ENCODE measurements around the gene NCAM2. TPM values are rescaled to one million over a fixed set of nuclear protein-coding genes. Genes with fewer than 3 reads are reported as not detected.

NCAM2 gene
- total and polyA plus RNA-seq, 11 donors: 0.19 to 4.3 (median 2.9) TPM

DNA sequence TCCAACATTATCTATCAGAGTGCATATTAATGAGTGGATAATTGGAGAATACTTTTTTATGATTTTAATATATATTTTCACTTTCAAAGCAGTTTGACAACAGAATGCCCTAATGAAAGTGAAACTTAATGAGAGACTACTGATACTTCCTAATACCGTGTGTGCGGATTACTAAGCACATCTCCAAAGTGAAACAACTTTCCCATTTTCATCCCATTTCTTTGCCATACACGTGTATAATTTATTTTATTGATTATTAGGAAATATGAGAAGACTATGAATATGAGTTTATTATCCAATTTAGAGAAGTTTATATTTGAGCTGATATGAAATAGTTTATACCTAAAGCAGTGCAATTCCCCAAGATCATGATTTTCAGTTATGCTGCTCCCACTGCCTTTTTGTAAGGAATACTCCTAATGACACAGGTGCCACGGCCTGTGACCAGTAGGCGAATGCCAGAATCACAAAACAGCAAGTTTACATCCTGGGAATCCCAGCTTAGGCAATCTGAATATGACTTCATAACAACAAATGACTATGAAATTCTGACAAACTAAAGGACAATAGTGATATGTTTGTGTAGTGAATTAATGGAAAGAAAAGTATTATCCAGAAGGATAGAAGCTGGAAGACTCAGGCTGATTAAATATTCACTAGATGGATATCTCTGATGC is 202.9 kb downstream of the NCAM2 start:
- peak overlapping the region in 10 of 12 donors; percentile 2 to 50 (median 36) for H3K4me3 ChIP-seq
- ATAC-seq (peak in 3 of 4 donors; percentile 29 to 74 (median 73)), DNase-seq (no peak)
- H3K36me3 ChIP-seq: no peaks in the 10 kb centered on the region
- intact Hi-C loops (cut with DNase I): no loop called here
- peaks cover 0 to 22% (median 0%) of the 10 kb centered on the region in 12 donors for H3K4me1 ChIP-seq
- TF ChIP-seq POLR2A (IDR thresholded peaks at IDR 0.05): no peak
- TF ChIP-seq, protein P1, sequence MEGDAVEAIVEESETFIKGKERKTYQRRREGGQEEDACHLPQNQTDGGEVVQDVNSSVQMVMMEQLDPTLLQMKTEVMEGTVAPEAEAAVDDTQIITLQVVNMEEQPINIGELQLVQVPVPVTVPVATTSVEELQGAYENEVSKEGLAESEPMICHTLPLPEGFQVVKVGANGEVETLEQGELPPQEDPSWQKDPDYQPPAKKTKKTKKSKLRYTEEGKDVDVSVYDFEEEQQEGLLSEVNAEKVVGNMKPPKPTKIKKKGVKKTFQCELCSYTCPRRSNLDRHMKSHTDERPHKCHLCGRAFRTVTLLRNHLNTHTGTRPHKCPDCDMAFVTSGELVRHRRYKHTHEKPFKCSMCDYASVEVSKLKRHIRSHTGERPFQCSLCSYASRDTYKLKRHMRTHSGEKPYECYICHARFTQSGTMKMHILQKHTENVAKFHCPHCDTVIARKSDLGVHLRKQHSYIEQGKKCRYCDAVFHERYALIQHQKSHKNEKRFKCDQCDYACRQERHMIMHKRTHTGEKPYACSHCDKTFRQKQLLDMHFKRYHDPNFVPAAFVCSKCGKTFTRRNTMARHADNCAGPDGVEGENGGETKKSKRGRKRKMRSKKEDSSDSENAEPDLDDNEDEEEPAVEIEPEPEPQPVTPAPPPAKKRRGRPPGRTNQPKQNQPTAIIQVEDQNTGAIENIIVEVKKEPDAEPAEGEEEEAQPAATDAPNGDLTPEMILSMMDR (IDR thresholded peaks at IDR 0.05): no peak
- H3K27ac ChIP-seq: peak overlapping the region in 10 of 12 donors; percentile 12 to 88 (median 66)
- no peaks in the 10 kb centered on the region for H3K27me3 ChIP-seq
- 35 to 56% (median 42%) methylated on average over 5 of the region's 5 CpGs for WGBS, 4 donors
- H3K9me3 ChIP-seq: no peaks in the 10 kb centered on the region

- Histone ChIP-seq H3K4me1 (peaks cover 0 to 22% (median 0%) of the 10 kb centered on the region in 12 donors), H3K27me3 (no peaks in the 10 kb centered on the region), H3K4me3 (no peak overlapping the region), H3K27ac (no peak overlapping the region), H3K9me3 (no peaks in the 10 kb centered on the region), H3K36me3 (no peaks in the 10 kb centered on the region)
- ATAC-seq: no peak
- TF ChIP-seq, protein P1 (IDR thresholded peaks at IDR 0.05): no peak
- no peak for TF ChIP-seq POLR2A (IDR thresholded peaks at IDR 0.05)
- intact Hi-C loops (cut with DNase I): no loop called here
- 88 to 100% (median 94%) methylated on average over 1 of the region's 1 CpG for WGBS, 4 donors
- DNase-seq: no peak
Observed at GRCh38 chr21:21203822-21204339, 205.7 kb downstream of the NCAM2 start.

DNA sequence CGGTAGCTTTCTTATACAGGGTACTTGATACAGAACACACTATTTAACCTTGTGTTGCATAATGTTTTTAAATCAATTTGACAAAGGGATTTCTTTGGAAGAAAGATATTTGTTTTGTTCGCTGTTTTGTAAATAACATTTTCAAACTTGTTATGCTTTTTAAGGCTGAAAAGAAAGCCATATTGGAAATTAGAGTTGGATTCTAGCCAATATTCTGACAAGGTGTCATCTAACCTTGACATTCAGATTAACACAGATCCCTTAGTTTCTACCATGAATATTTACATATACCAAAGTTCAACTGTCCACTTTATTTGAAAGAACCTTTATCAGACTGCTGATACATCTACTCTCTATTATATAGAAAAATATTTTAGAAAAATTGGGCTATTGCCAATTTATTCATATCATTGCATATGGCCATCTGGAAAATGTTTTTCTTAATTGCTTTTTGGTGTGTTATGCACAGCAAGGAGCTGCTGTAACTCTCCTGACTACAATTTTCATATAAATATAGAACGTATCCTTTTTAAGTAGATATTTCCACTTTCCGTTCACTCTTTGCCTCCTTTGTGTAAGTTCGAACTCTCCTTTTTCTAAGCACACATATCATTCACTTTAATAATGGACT is 206.3 kb downstream of the NCAM2 start:
- TF ChIP-seq, protein P1 (IDR thresholded peaks at IDR 0.05): no peak
- TF ChIP-seq POLR2A (IDR thresholded peaks at IDR 0.05): no peak
- intact Hi-C loops (cut with DNase I): no loop called here
- H3K4me3 ChIP-seq: no peak overlapping the region
- DNase-seq (no peak), ATAC-seq (no peak)
- no peak overlapping the region for H3K27ac ChIP-seq
- H3K36me3 ChIP-seq: no peaks in the 10 kb centered on the region
- H3K4me1 ChIP-seq: peaks cover 0 to 18% (median 0%) of the 10 kb centered on the region in 12 donors
- no peaks in the 10 kb centered on the region for H3K9me3 ChIP-seq
- H3K27me3 ChIP-seq: no peaks in the 10 kb centered on the region
- WGBS, 4 donors: 68 to 89% (median 78%) methylated on average over 5 of the region's 5 CpGs

DNA sequence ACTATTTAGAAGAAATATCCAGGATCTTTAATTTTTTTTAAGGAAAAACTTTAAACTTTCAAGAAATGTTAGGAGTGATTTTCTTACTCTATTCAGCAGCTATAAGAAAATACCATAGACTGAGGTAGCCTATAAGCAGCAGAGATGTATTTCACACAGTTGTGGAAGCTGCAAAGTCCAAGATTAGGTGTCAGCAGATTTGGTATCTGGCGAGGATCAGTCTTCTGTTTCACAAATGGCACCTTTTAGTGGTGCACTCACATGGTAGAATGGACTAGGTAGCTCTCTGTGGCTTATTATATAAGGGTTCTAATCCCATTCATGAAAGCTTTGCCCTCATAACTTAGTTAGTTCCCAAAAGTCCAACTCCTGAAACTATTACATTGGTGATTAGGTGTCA is 207.4 kb downstream of the NCAM2 start:
- no peaks in the 10 kb centered on the region for H3K36me3 ChIP-seq
- ATAC-seq: no peak
- H3K4me3 ChIP-seq: no peak overlapping the region
- H3K27me3 ChIP-seq: no peaks in the 10 kb centered on the region
- H3K9me3 ChIP-seq: no peaks in the 10 kb centered on the region
- TF ChIP-seq POLR2A (IDR thresholded peaks at IDR 0.05): no peak
- H3K4me1 ChIP-seq: peaks cover 0 to 12% (median 0%) of the 10 kb centered on the region in 12 donors
- no peak overlapping the region for H3K27ac ChIP-seq
- no peak for DNase-seq
- 48 to 71% (median 51%) methylated on average over 1 of the region's 1 CpG for WGBS, 4 donors
- intact Hi-C loops (cut with DNase I): no loop called here

Measured in heart left ventricle (tissue), 16 donors.